ENCODE results near the gene BTBD18. TPM values are rescaled to one million over a fixed set of nuclear protein-coding genes. Genes with fewer than 3 reads are reported as not detected.
A peak's percentile ranks its signal among the peaks of the same experiment; 100 is the strongest.

Gene BTBD18
- total RNA-seq, 1 donor from 2014 or later = not detected

DNA sequence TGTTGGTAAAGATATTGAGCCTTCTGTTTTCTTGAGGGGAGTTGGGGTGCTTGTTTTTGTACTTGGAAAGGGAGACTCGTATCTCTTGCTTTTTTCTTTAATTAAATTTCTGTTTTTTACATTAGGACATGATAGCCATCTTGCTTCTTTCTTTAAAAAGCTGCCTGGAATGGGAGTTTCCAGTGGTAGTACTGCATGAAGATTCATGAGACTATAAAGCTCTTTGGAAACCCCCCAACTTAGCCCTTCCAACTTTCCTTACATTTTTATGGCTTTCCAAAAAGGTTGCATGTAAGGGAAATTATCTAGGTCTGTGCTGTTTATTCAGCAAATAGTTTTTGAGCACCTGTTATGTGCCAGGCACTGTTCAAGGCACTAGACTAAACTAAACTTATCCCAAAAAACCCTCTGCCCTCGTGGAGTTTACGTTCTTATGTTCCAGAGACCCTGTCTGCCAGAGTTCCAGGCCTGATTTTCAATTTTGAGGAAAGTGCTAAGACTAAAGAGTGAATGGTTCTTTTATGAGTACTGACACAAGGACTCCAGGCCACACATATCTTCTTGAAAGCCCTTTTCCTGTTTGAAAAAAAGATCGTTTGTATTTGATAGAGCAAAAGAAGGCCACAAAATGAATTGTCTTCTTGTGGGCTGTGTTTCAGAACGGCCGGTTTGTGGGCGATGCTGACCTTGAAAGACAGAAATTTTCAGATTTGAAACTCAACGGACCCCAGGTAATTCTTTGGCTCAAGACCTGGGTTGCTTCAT is 41.9 kb upstream of the BTBD18 start:
- intact Hi-C loops (cut with micrococcal nuclease) = no loop called here
- Histone ChIP-seq H3K36me3 (peaks cover 73% of the 10 kb centered on the region), H3K27me3 (ENCODE audit: low read depth) (no peaks in the 10 kb centered on the region), H3K4me1 (peaks cover 84% of the 10 kb centered on the region), H3K4me3 (peak overlapping the region; percentile 32), H3K9me3 (replicated peaks) (no peaks in the 10 kb centered on the region), H3K27ac (replicated peaks) (peak overlapping the region; percentile 88)
- no peak for TF ChIP-seq CTCF (IDR thresholded peaks at IDR 0.05; ENCODE audit: borderline replicate concordance)
- DNase-seq = no peak

- peak overlapping the region; percentile 32 for H3K4me3 ChIP-seq
- H3K27me3 ChIP-seq (ENCODE audit: low read depth) = no peaks in the 10 kb centered on the region
- intact Hi-C loops (cut with micrococcal nuclease) = no loop called here
- H3K36me3 ChIP-seq = peaks cover 66% of the 10 kb centered on the region
- TF ChIP-seq CTCF (IDR thresholded peaks at IDR 0.05; ENCODE audit: borderline replicate concordance) = no peak
- no peaks in the 10 kb centered on the region for H3K9me3 ChIP-seq (replicated peaks)
- peaks cover 84% of the 10 kb centered on the region for H3K4me1 ChIP-seq
- peak overlapping the region; percentile 88 for H3K27ac ChIP-seq (replicated peaks)
- DNase-seq = no peak
Measured at GRCh38 chr11:57792870-57793269, 41.3 kb upstream of the BTBD18 start.

- peak overlapping the region; percentile 32 for H3K4me3 ChIP-seq
- peaks cover 60% of the 10 kb centered on the region for H3K36me3 ChIP-seq
- intact Hi-C loops (cut with micrococcal nuclease) = no loop called here
- peak overlapping the region; percentile 88 for H3K27ac ChIP-seq (replicated peaks)
- peaks cover 88% of the 10 kb centered on the region for H3K4me1 ChIP-seq
- H3K9me3 ChIP-seq (replicated peaks) = no peaks in the 10 kb centered on the region
- no peaks in the 10 kb centered on the region for H3K27me3 ChIP-seq (ENCODE audit: low read depth)
- peak; percentile 74 for DNase-seq
- no peak for TF ChIP-seq CTCF (IDR thresholded peaks at IDR 0.05; ENCODE audit: borderline replicate concordance)
Measured at GRCh38 chr11:57792060-57792541, 40.5 kb upstream of the BTBD18 start.

DNA sequence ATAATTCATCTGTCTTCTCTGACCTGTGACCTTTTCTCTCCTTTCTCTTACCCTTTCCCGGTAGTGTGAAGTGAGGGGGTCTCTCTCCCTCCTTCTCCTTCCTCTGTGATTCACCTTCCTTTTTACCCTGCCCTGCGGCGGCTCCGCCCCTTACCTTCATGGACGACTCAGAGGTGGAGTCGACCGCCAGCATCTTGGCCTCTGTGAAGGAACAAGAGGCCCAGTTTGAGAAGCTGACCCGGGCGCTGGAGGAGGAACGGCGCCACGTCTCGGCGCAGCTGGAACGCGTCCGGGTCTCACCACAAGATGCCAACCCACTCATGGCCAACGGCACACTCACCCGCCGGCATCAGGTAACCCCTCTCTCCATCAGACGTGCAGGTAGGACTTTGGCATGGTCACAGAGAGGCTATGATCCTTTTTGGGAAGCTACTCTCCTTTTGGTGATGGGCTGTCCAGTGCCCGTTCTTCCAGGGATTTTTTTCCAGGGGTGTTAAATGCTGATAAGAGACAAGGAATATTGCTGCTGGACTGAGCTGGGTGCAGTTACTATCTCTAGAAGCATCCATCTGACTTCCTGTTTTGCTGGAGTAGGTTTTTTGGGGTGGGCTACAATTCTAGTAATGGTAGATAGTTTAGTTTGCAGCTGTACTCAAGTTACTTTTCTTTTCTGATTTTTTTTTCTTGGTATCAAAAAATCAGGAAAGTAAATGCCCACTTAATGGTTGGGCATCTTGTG is 39.9 kb upstream of the BTBD18 start:
- H3K9me3 ChIP-seq (replicated peaks) = no peaks in the 10 kb centered on the region
- H3K27me3 ChIP-seq (ENCODE audit: low read depth) = no peaks in the 10 kb centered on the region
- H3K4me1 ChIP-seq = peaks cover 95% of the 10 kb centered on the region
- H3K27ac ChIP-seq (replicated peaks) = peak overlapping the region; percentile 88
- H3K4me3 ChIP-seq = no peak overlapping the region
- intact Hi-C loops (cut with micrococcal nuclease) = no loop called here
- DNase-seq = no peak
- H3K36me3 ChIP-seq = peaks cover 54% of the 10 kb centered on the region
- no peak for TF ChIP-seq CTCF (IDR thresholded peaks at IDR 0.05; ENCODE audit: borderline replicate concordance)

DNA sequence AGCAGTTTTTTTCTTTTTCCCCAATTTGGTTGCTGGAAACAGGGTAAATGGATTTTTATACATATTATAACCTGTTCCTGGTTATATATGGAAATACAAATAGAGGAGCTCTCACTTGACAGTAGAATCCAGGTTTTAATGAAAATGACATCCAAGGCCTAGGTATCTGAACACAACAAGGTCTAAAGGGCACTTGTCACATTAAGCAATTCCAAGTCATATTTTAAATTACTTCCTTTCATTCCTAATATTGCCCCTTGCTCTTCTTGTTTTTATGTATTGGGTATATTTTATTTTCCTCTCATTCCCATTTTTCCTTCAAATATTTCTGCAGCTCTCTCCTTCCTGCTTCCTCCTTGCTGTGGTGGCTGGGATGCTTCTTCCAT is 37.1 kb upstream of the BTBD18 start:
- peak overlapping the region; percentile 47 for H3K27ac ChIP-seq (replicated peaks)
- TF ChIP-seq CTCF (IDR thresholded peaks at IDR 0.05; ENCODE audit: borderline replicate concordance) = no peak
- H3K4me1 ChIP-seq = peaks cover 96% of the 10 kb centered on the region
- intact Hi-C loops (cut with micrococcal nuclease) = no loop called here
- no peak for DNase-seq
- no peak overlapping the region for H3K4me3 ChIP-seq
- H3K27me3 ChIP-seq (ENCODE audit: low read depth) = no peaks in the 10 kb centered on the region
- no peaks in the 10 kb centered on the region for H3K9me3 ChIP-seq (replicated peaks)
- peaks cover 26% of the 10 kb centered on the region for H3K36me3 ChIP-seq

Measured in left ventricle myocardium inferior (tissue), 1 donor.